ENCODE results near the gene CDADC1. TPM values are rescaled to one million over a fixed set of nuclear protein-coding genes. Genes with fewer than 3 reads are reported as not detected.

The CDADC1 gene
- polyA plus RNA-seq, 1 of the 3 experiments (the other 2 are of a cell fraction), result 3.5 TPM

- no peak for DNase-seq
- WGBS (ENCODE audit: low lambda C conversion rate), result 91% methylated on average over 24 of the region's 25 CpGs
- Histone ChIP-seq H4K20me1 (ENCODE audit: insufficient read depth) (no peaks in the 10 kb centered on the region), H3K9ac (no peak overlapping the region), H3K4me2 (no peak overlapping the region), H3F3A (replicated peaks; ENCODE audit: insufficient read depth) (peaks cover 7% of the 10 kb centered on the region), H3K79me2 (ENCODE audit: insufficient read depth) (no peaks in the 10 kb centered on the region), H3K4me3 (ENCODE audit: low read depth in 2 of 2, low read length in 1 of 2) (no peak overlapping the region), H2AFZ (ENCODE audit: low read depth) (no peak overlapping the region), H3K27me3 (ENCODE audit: insufficient read depth) (peaks cover 45% of the 10 kb centered on the region), H3K36me3 (replicated peaks in 1 of 2; ENCODE audit: control insufficient read depth in 1 of 2, insufficient read depth in 2 of 2, low read length in 1 of 2) (no peaks in the 10 kb centered on the region), H3K9me3 (no peaks in the 10 kb centered on the region), H3K9me2 (no peaks in the 10 kb centered on the region), H3K4me1 (ENCODE audit: control insufficient read depth in 1 of 2, insufficient read depth in 2 of 2, low read depth in 1 of 2, low read length in 1 of 2) (peaks cover 0 to 5% of the 10 kb centered on the region in 2 experiments; a peak in 1 of 4 replicates), H3K27ac (ENCODE audit: low read depth in 2 of 2, low read length in 1 of 2) (no peak overlapping the region)
- TF ChIP-seq PBX3 (IDR thresholded peaks at IDR 0.05) (no peak), MAX (IDR thresholded peaks at IDR 0.05; ENCODE audit: low read depth) (no peak), TCF12 (IDR thresholded peaks at IDR 0.05) (no peak), SMC3 (IDR thresholded peaks at IDR 0.05; ENCODE audit: low read depth, low read length) (no peak), CTCF (IDR thresholded peaks at IDR 0.05) (no peak), FOXJ3 (CRISPR knock-in tag; IDR thresholded peaks at IDR 0.05) (no peak), USF1 (IDR thresholded peaks at IDR 0.05; ENCODE audit: borderline replicate concordance, low read depth) (no peak), RCOR1 (IDR thresholded peaks at IDR 0.05; ENCODE audit: low read length) (no peak), TAF1 (IDR thresholded peaks at IDR 0.05; ENCODE audit: borderline replicate concordance, low read depth, low read length) (no peak), SIN3A (IDR thresholded peaks at IDR 0.05; ENCODE audit: borderline replicate concordance, low read depth, low read length) (no peak), RFX5 (IDR thresholded peaks at IDR 0.05; ENCODE audit: low read length) (no peak), MEF2A (IDR thresholded peaks at IDR 0.05; ENCODE audit: borderline replicate concordance, low read depth) (no peak), MXI1 (IDR thresholded peaks at IDR 0.05; ENCODE audit: low read depth, low read length) (no peak), CHD2 (IDR thresholded peaks at IDR 0.05; ENCODE audit: low read length, partially characterized antibody) (no peak), ELF1 (IDR thresholded peaks at IDR 0.05) (no peak), RAD21 (IDR thresholded peaks at IDR 0.05; ENCODE audit: low read length) (no peak)
- ChIA-PET CTCF (interaction anchor here (1.4 to 1.6 kb wide), 2 partner anchors 11 to 21 kb away, joined by 4 read pairs; no protein-coding TSS in a partner anchor), POLR2A (no interaction called here)
These were observed 29.2 kb upstream of the CDADC1 start for GRCh38 chr13:49218493-49219051.

Data from SK-N-SH (cell line).